CD4-positive, alpha-beta T cell (primary cell): ENCODE results near the gene VCAN. TPM values are rescaled to one million over a fixed set of nuclear protein-coding genes. Genes with fewer than 3 reads are reported as not detected.
A peak's percentile ranks its signal among the peaks of the same experiment; 100 is the strongest.

Source experiments
- ATAC-seq: fragments of 200-7000 bp; cut with Tn5 transposase; one replicate; pipeline ENCODE4 v1.10.0; 2022; ENCODE audit warnings: mild to moderate bottlenecking; ENCODE audit not compliant: poor library complexity
- CTCF ChIA-PET: fragments of 350-600 bp; sonication (Branson Sonifier 250); formaldehyde crosslinking; loops from one replicate; lab custom pipeline; 2021; ENCODE audit warnings: antibody characterized with exemption, inconsistent platforms; lab: Charles Lee
- POLR2A ChIA-PET: fragments of 350-600 bp; sonication (Branson Sonifier 250); formaldehyde crosslinking; loops from one replicate; lab custom pipeline; 2021; ENCODE audit warnings: antibody characterized with exemption, inconsistent platforms; lab: Charles Lee
- DNase-seq, 14 experiments: peaks; one replicate each; pipeline ENCODE4 v3.0.0-alpha.2; 2013 to 2020; ENCODE audit warnings: mixed read lengths in 2 of 14
- H3K27ac ChIP-seq, 2 donors: one replicate each; pipeline versions ENCODE4 v1.5.1 to v1.7.0; 2013; ENCODE audit warnings: low read length in 2 of 2, low read depth in 1 of 2, mild to moderate bottlenecking in 1 of 2
- H3K27me3 ChIP-seq, 2 experiments: 1 replicate in 1 of 2; 2 replicates in 1 of 2; pipeline versions ENCODE4 v1.6.1 to v1.7.0; 2013; ENCODE audit warnings: low read length in 2 of 2, control low read depth in 1 of 2, mild to moderate bottlenecking in 1 of 2, moderate library complexity in 1 of 2; ENCODE audit not compliant: insufficient read depth in 2 of 2, control insufficient read depth in 1 of 2
- H3K36me3 ChIP-seq: one replicate; pipeline ENCODE4 v1.6.1; 2013; ENCODE audit warnings: low read length, control low read depth; ENCODE audit not compliant: insufficient read depth
- H3K4me1 ChIP-seq: one replicate; pipeline ENCODE4 v1.6.1; 2013; ENCODE audit warnings: low read length, control low read depth; ENCODE audit not compliant: insufficient read depth
- H3K4me3 ChIP-seq: one replicate; pipeline ENCODE4 v1.5.1; 2013; ENCODE audit warnings: mild to moderate bottlenecking, low read length, moderate library complexity
- H3K9me3 ChIP-seq, 2 experiments: 1 replicate in 1 of 2; 2 replicates in 1 of 2; pipeline versions ENCODE4 v1.6.1 to v1.7.0; 2013; ENCODE audit warnings: low read length in 2 of 2, mild to moderate bottlenecking in 2 of 2, control low read depth in 1 of 2, moderate library complexity in 1 of 2; ENCODE audit not compliant: control insufficient read depth in 1 of 2, insufficient read depth in 1 of 2
- H3K27ac Mint-ChIP-seq: one replicate; pipeline ENCODE4 v1.8.0; 2020; ENCODE audit warnings: mixed read lengths
- H3K27me3 Mint-ChIP-seq: one replicate; pipeline ENCODE4 v1.8.0; 2021; ENCODE audit warnings: mixed read lengths
- H3K36me3 Mint-ChIP-seq: one replicate; pipeline ENCODE4 v1.8.0; 2021; ENCODE audit warnings: low read depth, mixed read lengths
- H3K4me1 Mint-ChIP-seq: one replicate; pipeline ENCODE4 v1.8.0; 2021; ENCODE audit warnings: low read depth, mixed read lengths
- H3K4me3 Mint-ChIP-seq: one replicate; pipeline ENCODE4 v1.8.0; 2020; ENCODE audit warnings: mild to moderate bottlenecking, mixed read lengths
- H3K9me3 Mint-ChIP-seq: one replicate; pipeline ENCODE4 v1.8.0; 2020; ENCODE audit warnings: mixed read lengths
- intact Hi-C, 2 experiments: fragments of 100-400 bp; cut with DNase I in 1 of 2; cut with micrococcal nuclease in 1 of 2; formaldehyde crosslinking; loops; one replicate each; pipeline versions ENCODE4 v1.15.1 to v1.9.0; 2023 to 2025; cut with DNase I, micrococcal nuclease
- polyA plus RNA-seq, 2 donors: library from polyadenylated mRNA; unstranded; fragments of 120-200 nt; gene quantifications; one replicate each; pipeline ENCODE4 v1.2.1, GENCODE V29; 2013
- total RNA-seq, 174 experiments: library from RNA in 2 of 174; stranded (reverse) in 2 of 174; gene quantifications; one replicate each; pipeline ENCODE4 v1.2.3 and lab custom pipeline; 2021 to 2026
- TF ChIP-seq, protein P1 (sequence below): fragments of 200-600 bp; IDR thresholded peaks from one replicate; pipeline ENCODE4 v1.8.0; 2022; ENCODE audit warnings: antibody characterized with exemption, mild to moderate bottlenecking

VCAN gene
- total RNA-seq: 1 to 10 TPM; 6.4 to 7.1 TPM
- polyA plus RNA-seq (2013, experiment 1 of 2): 57.2 TPM
- 45.4 TPM for polyA plus RNA-seq (2013, experiment 2 of 2)
- 0 to 55.0 (median 0.57) reads per million in 172 experiments for total RNA-seq (lab: John Stamatoyannopoulos, UW)

DNA sequence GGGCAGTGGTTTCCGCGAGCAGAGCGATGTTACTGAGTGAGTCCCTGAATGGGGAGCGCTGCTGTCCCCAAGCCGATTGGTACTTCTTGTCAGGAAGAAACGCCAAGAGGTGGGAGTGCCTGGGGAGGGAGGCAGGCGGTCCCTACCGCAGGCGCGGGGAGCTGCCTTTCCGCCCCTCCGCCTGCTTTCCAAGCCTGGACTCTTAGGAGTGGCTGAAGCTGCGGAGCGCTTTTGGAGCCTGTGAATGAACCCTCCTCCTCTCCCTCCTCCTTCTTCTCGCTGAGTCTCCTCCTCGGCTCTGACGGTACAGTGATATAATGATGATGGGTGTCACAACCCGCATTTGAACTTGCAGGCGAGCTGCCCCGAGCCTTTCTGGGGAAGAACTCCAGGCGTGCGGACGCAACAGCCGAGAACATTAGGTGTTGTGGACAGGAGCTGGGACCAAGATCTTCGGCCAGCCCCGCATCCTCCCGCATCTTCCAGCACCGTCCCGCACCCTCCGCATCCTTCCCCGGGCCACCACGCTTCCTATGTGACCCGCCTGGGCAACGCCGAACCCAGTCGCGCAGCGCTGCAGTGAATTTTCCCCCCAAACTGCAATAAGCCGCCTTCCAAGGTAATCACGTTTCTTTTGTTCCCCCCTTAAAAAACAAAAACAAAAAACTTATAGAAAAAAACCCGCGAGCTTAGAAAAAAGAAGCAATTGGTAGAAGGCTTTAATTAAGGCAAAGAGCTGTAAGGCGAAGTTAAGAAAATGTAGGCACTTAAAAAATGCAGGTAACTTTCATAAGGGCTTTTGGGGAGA lies at the start of gene VCAN:
Gene VCAN, plus strand, starts transcription at position 340 of the 808 bp plus-strand sequence. CDS start 11,775 bp downstream, outside the sequence.
- TF ChIP-seq, protein P1, sequence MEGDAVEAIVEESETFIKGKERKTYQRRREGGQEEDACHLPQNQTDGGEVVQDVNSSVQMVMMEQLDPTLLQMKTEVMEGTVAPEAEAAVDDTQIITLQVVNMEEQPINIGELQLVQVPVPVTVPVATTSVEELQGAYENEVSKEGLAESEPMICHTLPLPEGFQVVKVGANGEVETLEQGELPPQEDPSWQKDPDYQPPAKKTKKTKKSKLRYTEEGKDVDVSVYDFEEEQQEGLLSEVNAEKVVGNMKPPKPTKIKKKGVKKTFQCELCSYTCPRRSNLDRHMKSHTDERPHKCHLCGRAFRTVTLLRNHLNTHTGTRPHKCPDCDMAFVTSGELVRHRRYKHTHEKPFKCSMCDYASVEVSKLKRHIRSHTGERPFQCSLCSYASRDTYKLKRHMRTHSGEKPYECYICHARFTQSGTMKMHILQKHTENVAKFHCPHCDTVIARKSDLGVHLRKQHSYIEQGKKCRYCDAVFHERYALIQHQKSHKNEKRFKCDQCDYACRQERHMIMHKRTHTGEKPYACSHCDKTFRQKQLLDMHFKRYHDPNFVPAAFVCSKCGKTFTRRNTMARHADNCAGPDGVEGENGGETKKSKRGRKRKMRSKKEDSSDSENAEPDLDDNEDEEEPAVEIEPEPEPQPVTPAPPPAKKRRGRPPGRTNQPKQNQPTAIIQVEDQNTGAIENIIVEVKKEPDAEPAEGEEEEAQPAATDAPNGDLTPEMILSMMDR: no peak
- peak within 1 kb of the TSS; percentile 49 for H3K4me3 Mint-ChIP-seq
- H3K4me1 Mint-ChIP-seq: peaks cover 41% of the 10 kb centered on the region
- no peak within 1 kb of the TSS for H3K27ac ChIP-seq
- peaks cover 92% of the 10 kb centered on the region for H3K27me3 Mint-ChIP-seq
- peaks cover 62 to 88% of the 10 kb centered on the region in 2 experiments for H3K27me3 ChIP-seq
- H3K9me3 ChIP-seq: peaks cover 0 to 21% of the 10 kb centered on the region in 2 experiments
- ChIA-PET CTCF (no interaction called here), POLR2A (no interaction called here)
- no peak for ATAC-seq
- H3K27ac Mint-ChIP-seq: no peak within 1 kb of the TSS
- no peaks in the 10 kb centered on the region for H3K36me3 Mint-ChIP-seq
- DNase-seq: peak in 2 of 14 experiments; percentile 28 to 48
- H3K4me1 ChIP-seq: peaks cover 33% of the 10 kb centered on the region
- intact Hi-C loops: loop anchor here in 1 of 2 experiments (5.0 kb wide), 1 partner anchor 1119 kb away; no protein-coding TSS in a partner anchor
- H3K36me3 ChIP-seq: no peaks in the 10 kb centered on the region
- H3K4me3 ChIP-seq: peak within 1 kb of the TSS; percentile 45
- H3K9me3 Mint-ChIP-seq: no peaks in the 10 kb centered on the region

DNA sequence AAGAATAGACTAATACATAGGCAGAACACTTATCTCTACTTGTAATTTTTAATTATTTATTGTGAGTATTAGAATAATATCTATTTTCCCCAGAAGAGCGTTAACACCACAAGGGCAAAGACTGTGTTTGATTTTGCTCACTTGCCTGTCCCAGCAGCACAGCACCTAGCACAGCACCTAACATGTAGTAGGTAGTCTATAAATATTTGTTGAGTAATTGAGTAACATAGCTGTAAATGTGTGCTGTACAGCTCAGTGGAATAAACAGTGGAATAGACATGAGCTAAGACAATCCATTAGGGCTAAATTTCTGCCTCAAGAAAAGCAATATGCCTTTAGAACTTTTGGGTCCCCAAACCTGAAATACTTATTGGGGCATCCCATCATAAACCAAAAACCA lies 49.3 kb upstream of the VCAN start:
- Histone ChIP-seq H3K36me3 (no peaks in the 10 kb centered on the region), H3K4me1 (no peaks in the 10 kb centered on the region), H3K9me3 (no peaks in the 10 kb centered on the region), H3K4me3 (no peak overlapping the region), H3K27me3 (no peaks in the 10 kb centered on the region), H3K27ac (no peak overlapping the region)
- TF ChIP-seq, protein P1: no peak
- ChIA-PET CTCF (no interaction called here), POLR2A (no interaction called here)
- Mint-ChIP-seq H3K4me1 (no peaks in the 10 kb centered on the region), H3K4me3 (no peak overlapping the region), H3K9me3 (peaks cover 6% of the 10 kb centered on the region), H3K36me3 (no peaks in the 10 kb centered on the region), H3K27ac (no peak overlapping the region), H3K27me3 (no peaks in the 10 kb centered on the region)
- no peak for ATAC-seq
- DNase-seq: no peak
- intact Hi-C loops: no loop called here

DNA sequence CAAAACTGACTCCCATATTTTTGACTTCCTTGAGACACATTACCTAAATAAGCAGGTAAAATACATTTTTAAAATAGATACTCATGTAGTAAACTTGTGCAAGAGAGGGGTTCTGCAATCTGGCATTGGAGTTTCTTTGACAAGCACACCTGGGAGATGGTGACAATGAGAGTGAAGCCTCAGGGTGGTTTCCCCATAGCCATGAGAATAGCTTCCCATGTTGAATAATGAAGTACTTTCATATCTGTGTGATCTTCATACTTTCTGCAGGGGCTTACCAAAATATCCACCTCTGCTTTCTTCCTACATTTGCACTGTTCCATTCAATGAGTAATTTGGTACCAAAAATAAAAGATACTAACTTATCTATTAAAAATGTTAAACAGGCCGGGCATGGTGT lies 44.7 kb upstream of the VCAN start:
- TF ChIP-seq, protein P1: no peak
- no peak for DNase-seq

More for the DNA sequence above, 44.7 kb upstream of the VCAN start:
- POLR2A ChIA-PET: no interaction called here
- H3K9me3 Mint-ChIP-seq: no peaks in the 10 kb centered on the region
- Histone ChIP-seq H3K27ac (no peak overlapping the region), H3K27me3 (no peaks in the 10 kb centered on the region), H3K36me3 (no peaks in the 10 kb centered on the region), H3K9me3 (no peaks in the 10 kb centered on the region), H3K4me1 (no peaks in the 10 kb centered on the region), H3K4me3 (no peak overlapping the region)
- no peaks in the 10 kb centered on the region for H3K4me1 Mint-ChIP-seq
- intact Hi-C loops: no loop called here
- CTCF ChIA-PET: interaction anchor here (0.7 kb wide), 1 partner anchor 13 kb away, joined by 3 read pairs; no protein-coding TSS in a partner anchor
- no peaks in the 10 kb centered on the region for H3K27me3 Mint-ChIP-seq
- H3K4me3 Mint-ChIP-seq: no peak overlapping the region
- no peak overlapping the region for H3K27ac Mint-ChIP-seq
- H3K36me3 Mint-ChIP-seq: no peaks in the 10 kb centered on the region
- ATAC-seq: no peak
